Cardiac muscle cell (in vitro differentiated cells and primary cell): ENCODE results near the gene UBE2U. TPM values are rescaled to one million over a fixed set of nuclear protein-coding genes. Genes with fewer than 3 reads are reported as not detected.

Experiments
- DNase-seq, 2 donors: peaks; one replicate each; pipeline versions ENCODE4 v3.0.0 to v3.0.0-alpha.2; 2010 to 2017; ENCODE audit warnings: low read depth in 1 of 2, low spot score in 1 of 2
- H3K27ac ChIP-seq: fragments of 200-600 bp; sonication (generic); 2 replicates; pipeline ENCODE4 v1.5.1; 2016
- H3K27me3 ChIP-seq: fragments of 200-600 bp; sonication (generic); 2 replicates; pipeline ENCODE4 v1.6.0; 2016; ENCODE audit warnings: control low read depth
- H3K36me3 ChIP-seq: fragments of 200-600 bp; sonication (generic); 2 replicates; pipeline ENCODE4 v1.5.1; 2016; ENCODE audit warnings: control low read depth
- H3K4me1 ChIP-seq: fragments of 200-600 bp; sonication (generic); 2 replicates; pipeline ENCODE4 v1.8.1; 2017; ENCODE audit warnings: low read depth, mild to moderate bottlenecking, mixed run types
- H3K4me3 ChIP-seq: fragments of 200-600 bp; sonication (generic); 2 replicates; pipeline ENCODE4 v1.5.1; 2016; ENCODE audit warnings: mild to moderate bottlenecking
- H3K9me3 ChIP-seq: fragments of 200-600 bp; sonication (generic); 2 replicates; pipeline ENCODE4 v1.5.1; 2017; ENCODE audit warnings: low read depth, mild to moderate bottlenecking, control low read depth
- CTCF ChIP-seq: IDR thresholded peaks from 2 replicates; pipeline ENCODE4 v1.5.1; 2012; ENCODE audit warnings: low read depth, mild to moderate bottlenecking, low read length
- polyA plus RNA-seq: library from polyadenylated mRNA; unstranded; fragments of >200 nt; fragmentation: Nextera tagmentation; extraction: Ambion mirVana; gene quantifications from 2 replicates; pipeline ENCODE4 v1.2.1, GENCODE V29; 2016
- total RNA-seq: library from RNA; depleted of rRNA; stranded (reverse); fragments of >200 nt; gene quantifications from 2 replicates; pipeline ENCODE4 v1.2.3, GENCODE V29; 2016

The UBE2U gene
- total and polyA plus RNA-seq, 2 experiments from 2014 or later, result not detected

GRCh38 chr1:64179588-64179987 lies 23.8 kb upstream of the UBE2U start:
- TF ChIP-seq CTCF, result no peak
- Histone ChIP-seq H3K27ac (no peak overlapping the region), H3K4me3 (no peak overlapping the region), H3K27me3 (no peaks in the 10 kb centered on the region), H3K36me3 (peaks cover 19% of the 10 kb centered on the region), H3K4me1 (no peaks in the 10 kb centered on the region), H3K9me3 (no peaks in the 10 kb centered on the region)
- no peak for DNase-seq

GRCh38 chr1:64182207-64182606 lies 21.2 kb upstream of the UBE2U start:
- no peak for TF ChIP-seq CTCF
- no peak overlapping the region for H3K4me3 ChIP-seq
- no peak for DNase-seq
- H3K27me3 ChIP-seq, result no peaks in the 10 kb centered on the region
- no peak overlapping the region for H3K27ac ChIP-seq
- peaks cover 13% of the 10 kb centered on the region for H3K36me3 ChIP-seq
- H3K9me3 ChIP-seq, result no peaks in the 10 kb centered on the region
- H3K4me1 ChIP-seq, result peaks cover 19% of the 10 kb centered on the region

GRCh38 chr1:64183395-64184002 lies 19.9 kb upstream of the UBE2U start:
- peaks cover 1% of the 10 kb centered on the region for H3K36me3 ChIP-seq
- TF ChIP-seq CTCF, result no peak
- no peaks in the 10 kb centered on the region for H3K27me3 ChIP-seq
- H3K9me3 ChIP-seq, result no peaks in the 10 kb centered on the region
- H3K4me1 ChIP-seq, result peaks cover 19% of the 10 kb centered on the region
- H3K27ac ChIP-seq, result no peak overlapping the region
- DNase-seq, result peak in 1 of 2 donors; percentile 50
- H3K4me3 ChIP-seq, result no peak overlapping the region

GRCh38 chr1:64184003-64184440 lies 19.4 kb upstream of the UBE2U start:
- no peak overlapping the region for H3K27ac ChIP-seq
- no peaks in the 10 kb centered on the region for H3K9me3 ChIP-seq
- no peaks in the 10 kb centered on the region for H3K36me3 ChIP-seq
- H3K4me1 ChIP-seq, result peaks cover 19% of the 10 kb centered on the region
- H3K4me3 ChIP-seq, result no peak overlapping the region
- DNase-seq, result peak in 1 of 2 donors; percentile 39
- no peaks in the 10 kb centered on the region for H3K27me3 ChIP-seq
- no peak for TF ChIP-seq CTCF

GRCh38 chr1:64186138-64186897 lies 17.1 kb upstream of the UBE2U start:
- H3K27ac ChIP-seq, result peak overlapping the region; percentile 47
- H3K4me1 ChIP-seq, result peaks cover 19% of the 10 kb centered on the region
- DNase-seq, result peak in 1 of 2 donors; percentile 49
- no peaks in the 10 kb centered on the region for H3K9me3 ChIP-seq
- no peak for TF ChIP-seq CTCF
- H3K36me3 ChIP-seq, result no peaks in the 10 kb centered on the region
- no peaks in the 10 kb centered on the region for H3K27me3 ChIP-seq
- no peak overlapping the region for H3K4me3 ChIP-seq
